Tibial nerve (tissue), 4 donors: ENCODE results near the gene STON1. TPM values are rescaled to one million over a fixed set of nuclear protein-coding genes. Genes with fewer than 3 reads are reported as not detected.

ENCODE experiments used
- DNase-seq, 2 donors: peaks; one replicate each; pipeline ENCODE4 v3.0.0-alpha.2; 2019; ENCODE audit warnings: low spot score in 2 of 2
- H3K27ac ChIP-seq, 4 donors: fragments of 200-600 bp; sonication (generic) in 3 of 4; one replicate each; pipeline ENCODE4 v1.5.1; 2017 to 2019; ENCODE audit warnings: mild to moderate bottlenecking in 1 of 4
- H3K27me3 ChIP-seq, 2 donors: fragments of 200-600 bp; sonication (generic) in 1 of 2; one replicate each; pipeline versions ENCODE4 v1.5.1 to v1.6.0; 2017 to 2019
- H3K36me3 ChIP-seq, 3 donors: fragments of 200-600 bp; sonication (generic); one replicate each; pipeline ENCODE4 v1.5.1; 2018 to 2019
- H3K4me1 ChIP-seq, 4 donors: fragments of 200-600 bp; sonication (generic) in 3 of 4; one replicate each; pipeline ENCODE4 v1.5.1; 2017 to 2019
- H3K4me3 ChIP-seq, 4 donors: fragments of 200-600 bp; sonication (generic) in 3 of 4; one replicate each; pipeline ENCODE4 v1.5.1; 2017 to 2019; ENCODE audit warnings: mild to moderate bottlenecking in 1 of 4, moderate library complexity in 1 of 4
- H3K9me3 ChIP-seq, 4 donors: fragments of 200-600 bp; sonication (generic) in 3 of 4; one replicate each; pipeline ENCODE4 v1.5.1; 2017 to 2019
- EP300 ChIP-seq, 2 donors: sonication (generic); formaldehyde crosslinking; IDR thresholded peaks; one replicate each; pipeline ENCODE4 v1.6.1; 2017; ENCODE audit warnings: antibody characterized with exemption in 2 of 2, mild to moderate bottlenecking in 1 of 2
- POLR2A ChIP-seq, 2 donors: fragments of 450-650 bp; IDR thresholded peaks; one replicate each; pipeline ENCODE4 v1.6.1; 2017; ENCODE audit warnings: antibody characterized with exemption in 2 of 2, mild to moderate bottlenecking in 2 of 2, moderate library complexity in 2 of 2
- WGBS, 2 donors: methylation state at CpG; one replicate each; pipeline ENCODE4 v1.1.5; 2018; 5-methylcytosine and 5-hydroxymethylcytosine counted together
- total RNA-seq, 4 donors: library from RNA; depleted of rRNA; stranded (reverse); fragments of >200 nt; gene quantifications; one replicate each; pipeline ENCODE4 v1.1.0, GENCODE V29; 2016
- TF ChIP-seq, protein P1 (sequence below), 5 experiments: fragments of 200-600 bp in 3 of 5; fragments of 450-650 bp in 2 of 5; sonication (generic) in 3 of 5; IDR thresholded peaks; one replicate each; pipeline ENCODE4 v1.5.1; 2016 to 2019; ENCODE audit warnings: antibody characterized with exemption in 5 of 5, mild to moderate bottlenecking in 3 of 5, moderate library complexity in 2 of 5

STON1 gene
- total RNA-seq, 4 donors from 2014 or later: 34.1 to 57.0 (median 46.9) TPM

DNA sequence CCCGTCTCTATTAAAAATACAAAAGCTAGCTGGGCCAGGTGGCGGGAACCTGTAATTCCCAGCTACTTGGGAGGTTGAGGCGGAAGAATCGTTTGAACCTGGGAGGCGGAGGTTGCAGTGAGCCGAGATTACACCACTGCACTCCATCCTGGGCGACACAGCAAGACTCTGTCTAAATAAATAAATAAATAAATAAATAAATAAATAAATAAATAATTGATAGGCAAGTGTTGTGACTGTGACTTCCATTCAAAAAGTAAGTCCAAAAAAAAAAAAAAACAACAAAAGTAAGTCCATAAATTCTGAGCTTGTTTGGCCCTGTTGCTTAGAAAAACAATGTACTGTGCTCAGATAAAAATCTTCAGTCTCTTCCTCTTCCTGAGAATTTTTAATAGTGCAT lies 2.2 kb downstream of the STON1 start:
- Histone ChIP-seq H3K4me3 (no peak overlapping the region), H3K27ac (peak overlapping the region in 2 of 4 donors; percentile 96 to 98)

DNA sequence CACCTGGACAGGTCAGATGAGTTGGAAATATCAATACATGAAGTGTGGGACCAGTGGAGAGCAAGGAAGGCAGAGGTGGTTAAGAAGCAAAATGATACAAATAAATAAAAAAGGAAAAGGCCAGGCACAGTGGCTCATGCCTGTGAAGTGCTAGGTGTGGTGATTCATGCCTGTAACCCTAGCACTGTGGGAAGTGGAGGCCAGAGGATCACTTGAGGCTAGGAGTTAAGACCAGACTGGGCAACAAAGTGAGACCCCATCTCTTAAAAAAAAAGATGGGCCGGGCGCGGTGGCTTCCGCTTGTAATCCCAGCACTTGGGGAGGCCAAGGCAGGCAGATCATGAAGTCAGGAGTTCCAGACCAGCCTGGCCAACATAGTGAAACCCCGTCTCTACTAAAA lies 2.9 kb downstream of the STON1 start:
- DNase-seq: no peak
- H3K9me3 ChIP-seq: no peaks in the 10 kb centered on the region
- TF ChIP-seq, protein P1, sequence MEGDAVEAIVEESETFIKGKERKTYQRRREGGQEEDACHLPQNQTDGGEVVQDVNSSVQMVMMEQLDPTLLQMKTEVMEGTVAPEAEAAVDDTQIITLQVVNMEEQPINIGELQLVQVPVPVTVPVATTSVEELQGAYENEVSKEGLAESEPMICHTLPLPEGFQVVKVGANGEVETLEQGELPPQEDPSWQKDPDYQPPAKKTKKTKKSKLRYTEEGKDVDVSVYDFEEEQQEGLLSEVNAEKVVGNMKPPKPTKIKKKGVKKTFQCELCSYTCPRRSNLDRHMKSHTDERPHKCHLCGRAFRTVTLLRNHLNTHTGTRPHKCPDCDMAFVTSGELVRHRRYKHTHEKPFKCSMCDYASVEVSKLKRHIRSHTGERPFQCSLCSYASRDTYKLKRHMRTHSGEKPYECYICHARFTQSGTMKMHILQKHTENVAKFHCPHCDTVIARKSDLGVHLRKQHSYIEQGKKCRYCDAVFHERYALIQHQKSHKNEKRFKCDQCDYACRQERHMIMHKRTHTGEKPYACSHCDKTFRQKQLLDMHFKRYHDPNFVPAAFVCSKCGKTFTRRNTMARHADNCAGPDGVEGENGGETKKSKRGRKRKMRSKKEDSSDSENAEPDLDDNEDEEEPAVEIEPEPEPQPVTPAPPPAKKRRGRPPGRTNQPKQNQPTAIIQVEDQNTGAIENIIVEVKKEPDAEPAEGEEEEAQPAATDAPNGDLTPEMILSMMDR (IDR thresholded peaks at IDR 0.05): no peak
- TF ChIP-seq POLR2A (IDR thresholded peaks at IDR 0.05): no peak
- no peak for TF ChIP-seq EP300 (IDR thresholded peaks at IDR 0.05)
- 91 to 97% methylated on average over 5 of the region's 5 CpGs for WGBS, 2 donors
- peaks cover 0 to 51% (median 5%) of the 10 kb centered on the region in 4 donors for H3K4me1 ChIP-seq
- H3K27me3 ChIP-seq: no peaks in the 10 kb centered on the region
- H3K36me3 ChIP-seq: peaks cover 0 to 1% (median 0%) of the 10 kb centered on the region in 3 donors
- H3K27ac ChIP-seq: peak overlapping the region in 2 of 4 donors; percentile 29 to 96
- no peak overlapping the region for H3K4me3 ChIP-seq

More for the DNA sequence above, 2.2 kb downstream of the STON1 start:
- peaks cover 0 to 58% (median 5%) of the 10 kb centered on the region in 4 donors for H3K4me1 ChIP-seq
- no peaks in the 10 kb centered on the region for H3K9me3 ChIP-seq
- no peak for DNase-seq
- TF ChIP-seq POLR2A (IDR thresholded peaks at IDR 0.05): no peak
- TF ChIP-seq, protein P1 (IDR thresholded peaks at IDR 0.05): no peak
- 94 to 95% methylated on average over 7 of the region's 7 CpGs for whole genome bisulfite sequencing, 2 donors
- H3K27me3 ChIP-seq: no peaks in the 10 kb centered on the region
- no peaks in the 10 kb centered on the region for H3K36me3 ChIP-seq

DNA sequence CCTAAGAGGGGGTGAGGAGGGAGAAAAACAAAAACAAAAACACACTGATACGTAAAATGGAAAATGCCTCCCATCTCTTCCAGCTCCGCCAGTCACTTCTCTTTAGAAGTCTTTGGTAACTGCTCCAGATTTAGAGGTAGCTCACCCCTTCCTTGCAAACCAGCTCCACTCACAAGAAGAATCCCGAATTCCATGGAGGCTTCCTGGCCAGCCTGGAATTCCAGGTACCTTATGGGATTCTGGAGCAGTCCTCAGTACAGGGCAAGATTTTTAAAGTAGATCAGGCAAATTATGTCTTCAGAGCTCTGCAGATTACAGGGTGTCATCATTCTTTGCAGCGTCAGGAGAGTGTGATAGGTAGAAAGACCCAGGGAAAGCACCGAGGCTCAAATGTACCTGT lies 4.8 kb downstream of the STON1 start:
- Histone ChIP-seq H3K4me3 (no peak overlapping the region), H3K4me1 (peaks cover 0 to 35% (median 3%) of the 10 kb centered on the region in 4 donors), H3K9me3 (no peaks in the 10 kb centered on the region), H3K27me3 (no peaks in the 10 kb centered on the region), H3K36me3 (peaks cover 0 to 15% (median 0%) of the 10 kb centered on the region in 3 donors), H3K27ac (no peak overlapping the region)
- no peak for DNase-seq
- 89 to 92% methylated on average over 5 of the region's 5 CpGs for WGBS, 2 donors
- TF ChIP-seq POLR2A (IDR thresholded peaks at IDR 0.05): no peak
- no peak for TF ChIP-seq EP300 (IDR thresholded peaks at IDR 0.05)
- TF ChIP-seq, protein P1 (IDR thresholded peaks at IDR 0.05): no peak

DNA sequence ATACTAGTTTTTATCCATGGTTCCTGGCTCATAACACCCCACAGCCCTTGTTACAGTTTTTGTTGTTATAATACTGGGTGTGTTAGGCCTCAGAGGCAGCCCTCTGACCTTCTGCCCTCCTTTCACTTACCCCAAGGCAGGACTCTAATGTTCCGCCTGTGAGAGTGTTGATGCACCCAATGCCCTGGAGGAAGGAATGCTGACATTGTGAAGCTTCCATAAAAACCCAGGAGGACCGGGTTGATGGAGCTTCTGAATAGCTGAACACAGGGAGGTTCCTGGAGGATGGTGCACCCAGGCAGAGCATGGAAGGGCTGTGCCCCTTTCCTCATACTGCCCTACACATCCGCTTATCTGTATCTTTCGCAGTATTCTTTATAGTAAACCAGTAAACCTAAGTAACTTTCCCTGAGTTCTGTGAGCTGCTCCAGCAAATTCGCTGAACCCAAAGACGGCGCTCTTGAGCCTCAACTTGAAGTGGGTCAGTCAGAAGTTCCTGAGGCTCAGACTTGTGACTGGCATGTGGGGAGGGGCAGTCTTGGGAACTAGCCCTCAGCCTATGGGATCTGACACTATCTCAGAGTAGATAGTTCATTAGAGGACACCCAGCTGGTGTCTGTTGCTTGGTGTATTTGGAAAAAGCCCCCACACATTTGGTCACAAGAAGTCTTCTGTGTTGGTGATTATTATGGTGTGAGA lies 10.4 kb downstream of the STON1 start:
- Histone ChIP-seq H3K4me1 (peaks cover 0 to 40% (median 4%) of the 10 kb centered on the region in 4 donors), H3K27ac (peak overlapping the region in 1 of 4 donors; percentile 10), H3K27me3 (no peaks in the 10 kb centered on the region), H3K36me3 (peaks cover 0 to 19% (median 0%) of the 10 kb centered on the region in 3 donors), H3K9me3 (no peaks in the 10 kb centered on the region), H3K4me3 (no peak overlapping the region)
- WGBS, 2 donors: 89 to 97% methylated on average over 7 of the region's 7 CpGs
- TF ChIP-seq POLR2A (IDR thresholded peaks at IDR 0.05) (no peak), EP300 (IDR thresholded peaks at IDR 0.05) (no peak)
- TF ChIP-seq, protein P1 (IDR thresholded peaks at IDR 0.05): no peak
- no peak for DNase-seq

DNA sequence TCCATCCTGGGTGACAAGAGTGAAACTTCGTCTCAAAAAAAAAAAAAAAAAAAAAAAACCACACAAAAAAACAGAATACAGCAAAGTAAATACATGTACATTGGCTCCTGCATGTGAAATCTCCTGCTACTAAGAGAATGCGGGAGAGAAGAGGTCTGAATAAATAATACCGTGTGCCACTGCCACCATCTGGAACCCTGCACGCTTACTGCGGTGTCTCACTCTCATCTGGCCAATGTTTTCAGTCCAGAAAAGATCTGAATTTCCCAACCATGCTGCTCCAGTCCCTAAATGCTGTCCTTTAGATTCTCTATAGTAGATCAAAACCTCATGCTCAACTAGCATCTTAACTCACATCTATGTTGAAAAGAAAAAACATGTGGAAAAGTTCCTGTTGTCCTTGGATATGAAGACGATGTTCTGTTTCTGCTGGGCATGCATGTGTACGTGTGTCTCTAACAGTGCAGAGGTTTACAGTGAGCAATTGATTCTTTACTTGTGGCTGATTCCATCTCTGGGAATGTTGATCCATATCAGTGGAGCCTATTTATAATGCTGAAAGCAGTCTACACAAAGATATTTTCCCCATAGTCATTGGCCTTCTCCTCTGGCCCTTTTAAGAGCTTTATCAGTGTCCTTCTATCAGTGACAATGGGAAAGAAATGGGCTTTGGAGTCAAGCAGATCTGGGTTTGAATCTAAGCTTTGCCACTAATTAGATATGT lies 11.9 kb downstream of the STON1 start:
- Histone ChIP-seq H3K4me1 (peaks cover 0 to 54% (median 7%) of the 10 kb centered on the region in 4 donors), H3K36me3 (peaks cover 0 to 19% (median 0%) of the 10 kb centered on the region in 3 donors), H3K4me3 (no peak overlapping the region), H3K27ac (no peak overlapping the region), H3K27me3 (no peaks in the 10 kb centered on the region), H3K9me3 (no peaks in the 10 kb centered on the region)
- no peak for TF ChIP-seq EP300 (IDR thresholded peaks at IDR 0.05)
- TF ChIP-seq, protein P1 (IDR thresholded peaks at IDR 0.05): no peak
- no peak for TF ChIP-seq POLR2A (IDR thresholded peaks at IDR 0.05)
- no peak for DNase-seq
- WGBS, 2 donors: 85 to 87% methylated on average over 7 of the region's 7 CpGs
